ENCODE data around the gene CAPN10. TPM values are rescaled to one million over a fixed set of nuclear protein-coding genes. Genes with fewer than 3 reads are reported as not detected.

The CAPN10 gene
- total RNA-seq, 1 experiment from 2014 or later = 61.3 TPM

DNA sequence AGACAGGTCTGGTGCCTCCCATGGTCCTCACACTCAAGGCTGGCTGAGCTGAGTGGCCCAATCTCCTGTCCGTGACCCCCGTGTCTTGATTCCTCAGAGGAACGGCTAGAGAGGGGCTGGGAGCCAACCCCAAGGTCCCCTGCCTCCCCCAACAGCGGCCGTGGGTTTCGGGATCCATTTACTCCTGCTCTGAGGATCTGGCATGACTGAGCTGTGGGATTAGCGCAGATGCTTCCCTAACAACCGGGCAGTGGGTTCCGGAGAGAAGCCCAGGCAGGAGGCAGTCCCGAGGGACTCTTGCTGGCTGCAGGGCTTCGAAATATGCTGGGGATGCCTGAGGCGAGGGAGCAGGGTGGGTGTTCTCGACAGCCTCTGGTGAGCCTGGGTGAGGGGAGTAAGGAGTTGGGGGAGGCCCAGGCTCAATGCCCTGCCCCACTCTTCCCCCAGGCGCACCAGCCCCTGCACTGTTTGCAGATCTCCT, 57.7 kb downstream of the CAPN10 start:
- TF ChIP-seq, protein P1, sequence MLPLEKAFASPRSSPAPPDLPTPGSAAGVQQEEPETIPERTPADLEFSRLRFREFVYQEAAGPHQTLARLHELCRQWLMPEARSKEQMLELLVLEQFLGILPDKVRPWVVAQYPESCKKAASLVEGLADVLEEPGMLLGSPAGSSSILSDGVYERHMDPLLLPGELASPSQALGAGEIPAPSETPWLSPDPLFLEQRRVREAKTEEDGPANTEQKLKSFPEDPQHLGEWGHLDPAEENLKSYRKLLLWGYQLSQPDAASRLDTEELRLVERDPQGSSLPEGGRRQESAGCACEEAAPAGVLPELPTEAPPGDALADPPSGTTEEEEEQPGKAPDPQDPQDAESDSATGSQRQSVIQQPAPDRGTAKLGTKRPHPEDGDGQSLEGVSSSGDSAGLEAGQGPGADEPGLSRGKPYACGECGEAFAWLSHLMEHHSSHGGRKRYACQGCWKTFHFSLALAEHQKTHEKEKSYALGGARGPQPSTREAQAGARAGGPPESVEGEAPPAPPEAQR (CRISPR knock-in tag; IDR thresholded peaks at IDR 0.05) = no peak
- TF ChIP-seq CBFB (CRISPR knock-in tag; IDR thresholded peaks at IDR 0.05; ENCODE audit: low read depth) (no peak), CREB1 (CRISPR knock-in tag; IDR thresholded peaks at IDR 0.05) (no peak), GTF2I (CRISPR knock-in tag; conservative IDR thresholded peaks at IDR 0.05) (no peak)
- TF ChIP-seq, protein P2, sequence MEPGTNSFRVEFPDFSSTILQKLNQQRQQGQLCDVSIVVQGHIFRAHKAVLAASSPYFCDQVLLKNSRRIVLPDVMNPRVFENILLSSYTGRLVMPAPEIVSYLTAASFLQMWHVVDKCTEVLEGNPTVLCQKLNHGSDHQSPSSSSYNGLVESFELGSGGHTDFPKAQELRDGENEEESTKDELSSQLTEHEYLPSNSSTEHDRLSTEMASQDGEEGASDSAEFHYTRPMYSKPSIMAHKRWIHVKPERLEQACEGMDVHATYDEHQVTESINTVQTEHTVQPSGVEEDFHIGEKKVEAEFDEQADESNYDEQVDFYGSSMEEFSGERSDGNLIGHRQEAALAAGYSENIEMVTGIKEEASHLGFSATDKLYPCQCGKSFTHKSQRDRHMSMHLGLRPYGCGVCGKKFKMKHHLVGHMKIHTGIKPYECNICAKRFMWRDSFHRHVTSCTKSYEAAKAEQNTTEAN (CRISPR knock-in tag; IDR thresholded peaks at IDR 0.05) = no peak
- TF ChIP-seq, protein P3, sequence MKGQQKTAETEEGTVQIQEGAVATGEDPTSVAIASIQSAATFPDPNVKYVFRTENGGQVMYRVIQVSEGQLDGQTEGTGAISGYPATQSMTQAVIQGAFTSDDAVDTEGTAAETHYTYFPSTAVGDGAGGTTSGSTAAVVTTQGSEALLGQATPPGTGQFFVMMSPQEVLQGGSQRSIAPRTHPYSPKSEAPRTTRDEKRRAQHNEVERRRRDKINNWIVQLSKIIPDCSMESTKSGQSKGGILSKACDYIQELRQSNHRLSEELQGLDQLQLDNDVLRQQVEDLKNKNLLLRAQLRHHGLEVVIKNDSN (CRISPR knock-in tag; IDR thresholded peaks at IDR 0.05) = no peak
- H3K4me3 Mint-ChIP-seq = no peak overlapping the region
- POLR2A ChIA-PET = no interaction called here
- H3K9me3 Mint-ChIP-seq = no peaks in the 10 kb centered on the region
- ATAC-seq = no peak
- no peak for DNase-seq (ENCODE audit: low spot score)
- no peaks in the 10 kb centered on the region for H3K36me3 Mint-ChIP-seq
- CTCF ChIA-PET = no interaction called here
- no peak overlapping the region for H3K27ac Mint-ChIP-seq
- H3K27me3 Mint-ChIP-seq (ENCODE audit: low read depth) = peaks cover 3% of the 10 kb centered on the region
- H3K4me1 Mint-ChIP-seq = no peaks in the 10 kb centered on the region; the same call in 1 of the 2 replicates

DNA sequence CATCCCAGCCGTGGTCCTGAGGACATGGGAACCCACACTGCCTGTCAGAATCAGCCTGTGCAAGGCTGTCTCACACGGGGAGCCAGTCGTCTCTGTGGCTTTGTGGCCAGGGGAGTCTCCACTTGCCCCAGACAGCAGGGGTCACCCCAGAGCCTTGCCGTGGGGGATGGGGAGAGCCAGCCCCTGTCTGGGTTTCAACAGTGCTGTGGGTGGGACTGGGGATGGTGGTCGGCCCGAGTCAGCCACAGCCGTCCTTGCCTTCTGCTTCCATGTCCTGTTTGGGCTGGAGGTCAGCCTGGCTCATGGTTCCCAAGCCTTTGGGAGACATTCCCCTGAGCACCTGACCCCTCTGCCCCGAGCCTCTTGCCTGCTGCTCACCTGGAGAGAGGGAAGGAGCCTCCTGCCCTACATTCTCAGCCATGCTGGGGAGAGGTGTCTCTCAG, 58.3 kb downstream of the CAPN10 start:
- Mint-ChIP-seq H3K36me3 (no peaks in the 10 kb centered on the region), H3K27ac (no peak overlapping the region), H3K9me3 (no peaks in the 10 kb centered on the region), H3K4me1 (peaks cover 3% of the 10 kb centered on the region; the same call in 1 of the 2 replicates), H3K4me3 (no peak overlapping the region), H3K27me3 (ENCODE audit: low read depth) (peaks cover 3% of the 10 kb centered on the region)
- DNase-seq (ENCODE audit: low spot score) (no peak), ATAC-seq (0 out of 2 replicates have a peak, but pooled peaks have one; percentile 12)
- ChIA-PET POLR2A (no interaction called here), CTCF (no interaction called here)
- TF ChIP-seq, protein P4, sequence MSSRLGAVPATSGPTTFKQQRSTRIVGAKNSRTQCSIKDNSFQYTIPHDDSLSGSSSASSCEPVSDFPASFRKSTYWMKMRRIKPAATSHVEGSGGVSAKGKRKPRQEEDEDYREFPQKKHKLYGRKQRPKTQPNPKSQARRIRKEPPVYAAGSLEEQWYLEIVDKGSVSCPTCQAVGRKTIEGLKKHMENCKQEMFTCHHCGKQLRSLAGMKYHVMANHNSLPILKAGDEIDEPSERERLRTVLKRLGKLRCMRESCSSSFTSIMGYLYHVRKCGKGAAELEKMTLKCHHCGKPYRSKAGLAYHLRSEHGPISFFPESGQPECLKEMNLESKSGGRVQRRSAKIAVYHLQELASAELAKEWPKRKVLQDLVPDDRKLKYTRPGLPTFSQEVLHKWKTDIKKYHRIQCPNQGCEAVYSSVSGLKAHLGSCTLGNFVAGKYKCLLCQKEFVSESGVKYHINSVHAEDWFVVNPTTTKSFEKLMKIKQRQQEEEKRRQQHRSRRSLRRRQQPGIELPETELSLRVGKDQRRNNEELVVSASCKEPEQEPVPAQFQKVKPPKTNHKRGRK (CRISPR knock-in tag; IDR thresholded peaks at IDR 0.05; ENCODE audit: borderline replicate concordance) = no peak
- TF ChIP-seq ZNF138 (CRISPR knock-in tag; conservative IDR thresholded peaks at IDR 0.05) (no peak), ELF4 (CRISPR knock-in tag; IDR thresholded peaks at IDR 0.05; ENCODE audit: low read depth) (no peak), FOXK1 (CRISPR knock-in tag; IDR thresholded peaks at IDR 0.05) (no peak), ZBTB21 (CRISPR knock-in tag; IDR thresholded peaks at IDR 0.05; ENCODE audit: borderline replicate concordance) (no peak), ZNF671 (CRISPR knock-in tag; IDR thresholded peaks at IDR 0.05) (no peak), HMGA2 (CRISPR knock-in tag; IDR thresholded peaks at IDR 0.05) (no peak), TEAD1 (CRISPR knock-in tag; IDR thresholded peaks at IDR 0.05) (no peak), SP1 (CRISPR knock-in tag; conservative IDR thresholded peaks at IDR 0.05) (no peak), GRHL2 (CRISPR knock-in tag; IDR thresholded peaks at IDR 0.05; ENCODE audit: insufficient replicate concordance, severe bottlenecking) (no peak), ZNF219 (CRISPR knock-in tag; IDR thresholded peaks at IDR 0.05; ENCODE audit: borderline replicate concordance) (no peak), EMX1 (CRISPR knock-in tag; IDR thresholded peaks at IDR 0.05) (no peak), SMAD3 (CRISPR knock-in tag; IDR thresholded peaks at IDR 0.05; ENCODE audit: borderline replicate concordance) (no peak), ZNF263 (CRISPR knock-in tag; IDR thresholded peaks at IDR 0.05; ENCODE audit: low read depth) (no peak)
- TF ChIP-seq, protein P5, sequence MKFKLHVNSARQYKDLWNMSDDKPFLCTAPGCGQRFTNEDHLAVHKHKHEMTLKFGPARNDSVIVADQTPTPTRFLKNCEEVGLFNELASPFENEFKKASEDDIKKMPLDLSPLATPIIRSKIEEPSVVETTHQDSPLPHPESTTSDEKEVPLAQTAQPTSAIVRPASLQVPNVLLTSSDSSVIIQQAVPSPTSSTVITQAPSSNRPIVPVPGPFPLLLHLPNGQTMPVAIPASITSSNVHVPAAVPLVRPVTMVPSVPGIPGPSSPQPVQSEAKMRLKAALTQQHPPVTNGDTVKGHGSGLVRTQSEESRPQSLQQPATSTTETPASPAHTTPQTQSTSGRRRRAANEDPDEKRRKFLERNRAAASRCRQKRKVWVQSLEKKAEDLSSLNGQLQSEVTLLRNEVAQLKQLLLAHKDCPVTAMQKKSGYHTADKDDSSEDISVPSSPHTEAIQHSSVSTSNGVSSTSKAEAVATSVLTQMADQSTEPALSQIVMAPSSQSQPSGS (CRISPR knock-in tag; IDR thresholded peaks at IDR 0.05; ENCODE audit: borderline replicate concordance, low read depth) = no peak
- TF ChIP-seq, protein P6, sequence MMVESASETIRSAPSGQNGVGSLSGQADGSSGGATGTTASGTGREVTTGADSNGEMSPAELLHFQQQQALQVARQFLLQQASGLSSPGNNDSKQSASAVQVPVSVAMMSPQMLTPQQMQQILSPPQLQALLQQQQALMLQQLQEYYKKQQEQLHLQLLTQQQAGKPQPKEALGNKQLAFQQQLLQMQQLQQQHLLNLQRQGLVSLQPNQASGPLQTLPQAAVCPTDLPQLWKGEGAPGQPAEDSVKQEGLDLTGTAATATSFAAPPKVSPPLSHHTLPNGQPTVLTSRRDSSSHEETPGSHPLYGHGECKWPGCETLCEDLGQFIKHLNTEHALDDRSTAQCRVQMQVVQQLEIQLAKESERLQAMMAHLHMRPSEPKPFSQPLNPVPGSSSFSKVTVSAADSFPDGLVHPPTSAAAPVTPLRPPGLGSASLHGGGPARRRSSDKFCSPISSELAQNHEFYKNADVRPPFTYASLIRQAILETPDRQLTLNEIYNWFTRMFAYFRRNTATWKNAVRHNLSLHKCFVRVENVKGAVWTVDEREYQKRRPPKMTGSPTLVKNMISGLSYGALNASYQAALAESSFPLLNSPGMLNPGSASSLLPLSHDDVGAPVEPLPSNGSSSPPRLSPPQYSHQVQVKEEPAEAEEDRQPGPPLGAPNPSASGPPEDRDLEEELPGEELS (CRISPR knock-in tag; IDR thresholded peaks at IDR 0.05) = no peak
- TF ChIP-seq, protein P7, sequence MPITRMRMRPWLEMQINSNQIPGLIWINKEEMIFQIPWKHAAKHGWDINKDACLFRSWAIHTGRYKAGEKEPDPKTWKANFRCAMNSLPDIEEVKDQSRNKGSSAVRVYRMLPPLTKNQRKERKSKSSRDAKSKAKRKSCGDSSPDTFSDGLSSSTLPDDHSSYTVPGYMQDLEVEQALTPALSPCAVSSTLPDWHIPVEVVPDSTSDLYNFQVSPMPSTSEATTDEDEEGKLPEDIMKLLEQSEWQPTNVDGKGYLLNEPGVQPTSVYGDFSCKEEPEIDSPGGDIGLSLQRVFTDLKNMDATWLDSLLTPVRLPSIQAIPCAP (CRISPR knock-in tag; IDR thresholded peaks at IDR 0.05) = no peak
- TF ChIP-seq, protein P8, sequence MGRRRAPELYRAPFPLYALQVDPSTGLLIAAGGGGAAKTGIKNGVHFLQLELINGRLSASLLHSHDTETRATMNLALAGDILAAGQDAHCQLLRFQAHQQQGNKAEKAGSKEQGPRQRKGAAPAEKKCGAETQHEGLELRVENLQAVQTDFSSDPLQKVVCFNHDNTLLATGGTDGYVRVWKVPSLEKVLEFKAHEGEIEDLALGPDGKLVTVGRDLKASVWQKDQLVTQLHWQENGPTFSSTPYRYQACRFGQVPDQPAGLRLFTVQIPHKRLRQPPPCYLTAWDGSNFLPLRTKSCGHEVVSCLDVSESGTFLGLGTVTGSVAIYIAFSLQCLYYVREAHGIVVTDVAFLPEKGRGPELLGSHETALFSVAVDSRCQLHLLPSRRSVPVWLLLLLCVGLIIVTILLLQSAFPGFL (CRISPR knock-in tag; IDR thresholded peaks at IDR 0.05; ENCODE audit: borderline replicate concordance) = no peak
- TF ChIP-seq, protein P3 (CRISPR knock-in tag; IDR thresholded peaks at IDR 0.05) = no peak
